NCI-H524 (cell line): ENCODE data around the gene BOC.
A peak's percentile ranks its signal among the peaks of the same experiment; 100 is the strongest.

Experiments
- DNase-seq, 2 experiments: peaks; one replicate each; lab custom pipeline; 2025; lab: John Stamatoyannopoulos, UW

The BOC gene

GRCh38 chr3:113249111-113249510 is 37.8 kb downstream of the BOC start:
- DNase-seq = peak; percentile 32 to 81

- no peak for DNase-seq
Observed at GRCh38 chr3:113249601-113250000, 38.2 kb downstream of the BOC start.

- no peak for DNase-seq
Observed at GRCh38 chr3:113250566-113250965, 39.2 kb downstream of the BOC start.

DNA sequence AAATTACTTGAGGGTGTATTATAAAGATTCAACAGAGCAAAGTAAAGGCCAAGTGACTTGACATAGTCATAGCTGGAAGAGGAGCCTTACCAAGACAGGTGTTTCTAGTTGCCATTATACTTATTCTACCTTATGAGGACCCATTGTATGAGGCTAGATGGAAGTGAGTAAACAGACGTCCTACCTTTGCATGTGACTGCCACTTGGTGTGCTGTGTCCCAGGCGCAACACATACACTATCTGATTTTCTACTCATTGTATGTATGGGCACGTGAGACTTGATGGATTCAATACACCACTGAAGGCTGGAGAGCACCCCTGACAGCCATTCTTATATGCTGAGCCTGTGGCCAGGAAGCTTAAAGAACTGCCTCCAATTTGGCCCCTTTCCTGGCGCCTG is 40.5 kb downstream of the BOC start:
- DNase-seq = no peak

DNA sequence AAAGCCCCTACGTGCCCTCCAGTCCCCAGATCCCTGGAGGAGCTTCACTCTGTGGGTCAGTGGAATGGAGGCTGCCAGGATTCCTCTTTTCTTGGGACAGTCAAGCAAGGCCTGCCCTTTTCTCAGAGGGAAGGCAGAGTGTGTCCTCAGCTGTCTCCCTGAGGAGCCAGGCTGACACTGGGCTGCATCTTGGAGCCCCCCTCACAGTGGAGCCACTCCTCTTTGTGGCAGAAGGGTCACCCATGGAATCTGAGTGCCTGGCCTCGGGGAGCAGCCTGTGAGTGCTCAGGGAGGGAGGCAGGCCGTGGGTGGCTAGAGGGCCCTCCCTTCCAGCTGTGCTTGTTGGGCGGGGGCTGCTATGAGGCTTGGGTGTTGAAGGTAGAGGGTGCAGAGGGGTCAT is 41.2 kb downstream of the BOC start:
- DNase-seq = no peak

GRCh38 chr3:113253702-113254101 is 42.3 kb downstream of the BOC start:
- DNase-seq = no peak

GRCh38 chr3:113254171-113254947 is 43.0 kb downstream of the BOC start:
- DNase-seq = no peak

GRCh38 chr3:113255100-113255853 is 43.9 kb downstream of the BOC start:
- DNase-seq = no peak

DNA sequence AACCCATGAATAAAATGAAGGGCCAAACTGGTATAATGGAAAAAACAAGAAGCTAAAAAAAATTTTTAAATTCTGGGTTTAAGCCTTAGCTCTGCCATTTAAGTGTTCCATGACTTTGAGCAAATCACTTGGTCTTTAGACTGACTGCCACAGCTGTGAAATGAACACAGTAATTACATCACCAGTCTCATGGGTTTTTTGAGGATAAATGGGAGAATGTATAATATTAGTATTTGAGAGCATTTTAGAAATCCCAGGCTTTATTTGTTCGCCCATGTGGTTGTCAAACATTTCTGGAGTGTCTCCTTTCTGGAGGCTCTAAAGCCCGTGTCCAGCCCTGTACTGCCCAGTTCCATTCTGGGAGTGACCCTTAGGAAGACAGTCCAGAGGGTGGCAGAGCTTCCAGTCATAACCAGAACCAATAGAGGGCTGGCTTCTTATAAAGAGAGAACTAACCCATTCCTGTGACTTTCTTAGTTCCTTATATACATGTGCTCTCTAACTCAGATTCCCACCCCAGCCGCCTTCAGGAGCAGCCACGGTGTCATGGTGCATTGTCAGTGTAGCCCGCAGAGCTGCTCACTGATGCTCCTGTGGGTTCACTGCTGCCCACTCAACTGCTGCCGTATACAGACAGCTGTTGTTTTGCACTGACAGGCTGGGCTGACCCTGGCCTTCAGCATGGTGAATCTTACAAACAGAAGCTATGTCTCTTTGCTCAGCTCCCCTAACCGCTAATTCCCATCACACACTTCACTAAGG is 44.7 kb downstream of the BOC start:
- peak in 1 of 2 experiments; percentile 40 for DNase-seq

GRCh38 chr3:113258361-113258760 is 47.0 kb downstream of the BOC start:
- DNase-seq = no peak

DNA sequence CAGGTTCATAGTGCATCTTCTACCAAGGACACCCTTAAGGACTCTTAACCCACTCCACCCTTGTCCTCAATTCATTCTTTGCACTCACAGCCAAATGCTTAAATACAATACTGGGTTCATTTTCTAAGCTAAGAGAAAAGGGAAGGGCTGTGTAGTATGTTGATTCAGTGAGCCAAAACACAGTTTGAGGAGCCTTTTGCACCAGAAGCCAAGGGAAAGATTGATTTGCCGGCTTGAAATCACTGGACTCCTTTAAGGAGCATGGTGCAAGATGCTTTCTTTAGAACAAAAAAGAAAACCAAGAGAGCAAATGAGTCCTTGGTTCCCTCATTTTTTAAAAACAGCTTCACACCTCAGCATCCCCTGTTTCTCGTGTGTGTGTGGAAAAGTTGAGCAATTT is 47.8 kb downstream of the BOC start:
- DNase-seq = no peak

GRCh38 chr3:113261063-113261625 is 49.8 kb downstream of the BOC start:
- no peak for DNase-seq

- DNase-seq = no peak
Observed at GRCh38 chr3:113261626-113262303, 50.4 kb downstream of the BOC start.

GRCh38 chr3:113262304-113262665 is 50.9 kb downstream of the BOC start:
- no peak for DNase-seq

DNA sequence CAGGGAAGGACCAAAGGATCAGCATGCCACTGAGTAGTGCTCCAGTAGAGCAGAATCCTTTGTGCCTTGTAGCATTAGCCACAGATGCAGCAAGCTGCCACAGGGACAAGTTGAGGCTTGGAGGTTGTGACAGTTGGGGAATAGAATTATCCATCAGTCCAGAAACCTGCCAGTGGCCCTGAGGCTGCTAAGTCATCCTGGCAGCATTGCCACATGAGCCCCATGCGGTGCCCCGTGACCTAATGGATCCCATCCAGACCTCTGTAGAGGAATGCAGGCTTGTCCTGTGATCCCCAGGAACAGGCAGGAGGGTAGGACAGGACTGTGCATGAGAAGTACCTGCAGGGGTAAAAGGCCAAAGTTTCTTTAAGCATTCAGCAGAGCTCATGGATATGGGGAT is 51.7 kb downstream of the BOC start:
- DNase-seq = no peak

- no peak for DNase-seq
Observed at GRCh38 chr3:113263778-113264177, 52.4 kb downstream of the BOC start.

DNA sequence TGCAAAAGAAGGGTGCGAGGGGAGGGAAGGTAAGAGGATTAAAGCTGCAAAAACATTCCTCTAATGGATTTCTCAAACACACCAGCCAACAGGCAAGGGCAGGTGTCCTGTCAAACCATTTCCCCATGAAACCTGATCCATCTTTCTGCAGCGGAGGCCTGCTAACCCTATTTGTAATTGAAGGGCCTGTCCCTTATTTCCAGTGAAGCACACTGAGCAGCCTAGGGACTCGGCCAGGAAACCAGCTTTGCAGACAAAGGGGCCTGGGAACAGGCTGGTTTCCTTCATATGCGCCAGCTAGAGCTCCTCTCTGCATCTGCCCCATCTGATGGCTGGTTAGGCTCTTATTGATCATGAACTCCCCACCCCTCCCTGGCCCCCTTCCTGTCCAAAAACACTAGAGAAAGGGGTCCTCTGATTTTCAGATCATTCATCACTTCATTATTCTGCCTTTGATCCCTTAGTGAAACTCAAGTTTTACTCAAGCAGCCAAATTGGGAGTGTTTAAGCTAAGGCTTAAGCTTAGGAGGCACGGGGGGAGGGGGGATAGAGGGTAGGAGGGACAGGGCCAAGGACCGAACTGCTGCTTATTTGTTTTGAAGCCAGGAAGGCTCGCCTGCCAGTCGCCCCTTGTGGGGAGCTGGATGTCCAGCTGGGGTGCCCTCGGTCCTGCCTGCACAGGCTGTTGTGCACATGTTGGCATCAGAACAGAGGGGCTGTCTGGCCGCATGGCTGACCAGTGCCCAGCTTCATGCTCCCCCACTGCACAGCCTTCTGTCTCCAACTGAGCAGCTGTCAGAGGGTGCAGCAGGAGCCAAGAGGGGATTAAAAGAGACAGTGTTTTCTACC is 53.1 kb downstream of the BOC start:
- DNase-seq = peak; percentile 97 to 99

GRCh38 chr3:113265231-113265630 is 53.9 kb downstream of the BOC start:
- DNase-seq = peak; percentile 65 to 67

DNA sequence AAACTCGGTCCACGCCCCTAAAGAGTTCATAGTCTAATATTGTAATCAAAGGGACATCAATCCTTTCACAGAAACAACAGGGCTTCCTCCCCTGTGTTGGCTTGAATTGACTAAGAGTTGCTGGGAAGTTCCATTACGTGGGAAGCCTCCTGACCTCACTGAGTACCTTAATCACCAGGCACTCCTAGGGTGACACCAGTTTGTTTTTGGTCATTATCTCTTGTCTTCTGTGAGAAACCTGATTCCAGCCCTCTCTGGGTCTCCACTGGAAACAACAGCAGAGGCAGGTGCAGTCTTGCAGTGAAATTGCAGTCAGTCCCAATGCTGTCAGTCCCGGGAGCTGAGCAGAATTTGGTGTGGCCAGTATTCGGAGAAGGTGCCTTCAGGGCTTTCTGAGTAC is 55.4 kb downstream of the BOC start:
- DNase-seq = no peak

- DNase-seq = peak; percentile 60 to 86
Observed at GRCh38 chr3:113268311-113268710, 57.0 kb downstream of the BOC start.

GRCh38 chr3:113268942-113269341 is 57.6 kb downstream of the BOC start:
- peak in 1 of 2 experiments; percentile 23 for DNase-seq
